Ovary (tissue), 3 donors: ENCODE measurements around the gene TET3.

ENCODE experiments used
- POLR2A ChIP-seq: fragments of 450-650 bp; IDR thresholded peaks from one replicate; pipeline ENCODE4 v1.6.1; 2017; ENCODE audit warnings: antibody characterized with exemption, mild to moderate bottlenecking, moderate library complexity
- TF ChIP-seq, protein P1 (sequence below), 3 donors: fragments of 450-650 bp in 2 of 3; fragments of 200-600 bp in 1 of 3; IDR thresholded peaks; one replicate each; pipeline versions ENCODE4 v1.5.1 to v1.8.0; 2016 to 2022; ENCODE audit warnings: antibody characterized with exemption in 3 of 3, mild to moderate bottlenecking in 1 of 3
- donor health status: DM: no; HTN: no; CAD: no.

DNA sequence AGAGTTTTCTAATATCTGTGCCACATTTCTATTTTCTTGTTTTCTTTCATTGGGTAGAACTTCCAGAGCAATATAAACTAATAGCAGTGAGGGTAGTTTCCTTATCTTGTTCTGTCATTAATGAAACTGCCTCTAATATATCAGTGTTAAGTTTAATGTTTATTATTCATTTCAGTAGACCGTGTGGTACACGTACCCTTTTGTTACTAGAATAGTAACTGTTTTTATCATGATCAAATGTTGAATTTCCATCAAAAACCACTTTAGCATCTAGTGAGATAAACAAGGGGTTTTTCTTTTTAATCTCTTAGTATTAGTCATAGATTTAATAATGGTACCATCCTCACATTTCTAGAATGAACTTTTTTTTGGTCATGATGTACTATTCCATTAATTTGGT is 42.0 kb upstream of the TET3 start:
- TF ChIP-seq POLR2A, result no peak
- TF ChIP-seq, protein P1, sequence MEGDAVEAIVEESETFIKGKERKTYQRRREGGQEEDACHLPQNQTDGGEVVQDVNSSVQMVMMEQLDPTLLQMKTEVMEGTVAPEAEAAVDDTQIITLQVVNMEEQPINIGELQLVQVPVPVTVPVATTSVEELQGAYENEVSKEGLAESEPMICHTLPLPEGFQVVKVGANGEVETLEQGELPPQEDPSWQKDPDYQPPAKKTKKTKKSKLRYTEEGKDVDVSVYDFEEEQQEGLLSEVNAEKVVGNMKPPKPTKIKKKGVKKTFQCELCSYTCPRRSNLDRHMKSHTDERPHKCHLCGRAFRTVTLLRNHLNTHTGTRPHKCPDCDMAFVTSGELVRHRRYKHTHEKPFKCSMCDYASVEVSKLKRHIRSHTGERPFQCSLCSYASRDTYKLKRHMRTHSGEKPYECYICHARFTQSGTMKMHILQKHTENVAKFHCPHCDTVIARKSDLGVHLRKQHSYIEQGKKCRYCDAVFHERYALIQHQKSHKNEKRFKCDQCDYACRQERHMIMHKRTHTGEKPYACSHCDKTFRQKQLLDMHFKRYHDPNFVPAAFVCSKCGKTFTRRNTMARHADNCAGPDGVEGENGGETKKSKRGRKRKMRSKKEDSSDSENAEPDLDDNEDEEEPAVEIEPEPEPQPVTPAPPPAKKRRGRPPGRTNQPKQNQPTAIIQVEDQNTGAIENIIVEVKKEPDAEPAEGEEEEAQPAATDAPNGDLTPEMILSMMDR (IDR thresholded peaks at IDR 0.05), result no peak
